Subcutaneous adipose tissue (tissue), 4 donors: ENCODE measurements around the gene GPR156. TPM values are rescaled to one million over a fixed set of nuclear protein-coding genes. Genes with fewer than 3 reads are reported as not detected.

ENCODE experiments used
- total RNA-seq, 4 donors: library from RNA; depleted of rRNA; stranded (reverse); fragments of >200 nt; gene quantifications; one replicate each; pipeline ENCODE4 v1.1.0, GENCODE V29; 2016
- TF ChIP-seq, protein P1 (sequence below): fragments of 450-650 bp; IDR thresholded peaks from one replicate; pipeline ENCODE4 v1.5.1; 2016; ENCODE audit warnings: low read depth, mild to moderate bottlenecking, control low read depth, antibody characterized with exemption, moderate library complexity

GPR156 gene
- total RNA-seq, 4 donors from 2014 or later = 0.44 to 1.4 (median 0.57) TPM; not detected in 1

GRCh38 chr3:120180731-120181412 is 104.2 kb downstream of the GPR156 start:
- TF ChIP-seq, protein P1, sequence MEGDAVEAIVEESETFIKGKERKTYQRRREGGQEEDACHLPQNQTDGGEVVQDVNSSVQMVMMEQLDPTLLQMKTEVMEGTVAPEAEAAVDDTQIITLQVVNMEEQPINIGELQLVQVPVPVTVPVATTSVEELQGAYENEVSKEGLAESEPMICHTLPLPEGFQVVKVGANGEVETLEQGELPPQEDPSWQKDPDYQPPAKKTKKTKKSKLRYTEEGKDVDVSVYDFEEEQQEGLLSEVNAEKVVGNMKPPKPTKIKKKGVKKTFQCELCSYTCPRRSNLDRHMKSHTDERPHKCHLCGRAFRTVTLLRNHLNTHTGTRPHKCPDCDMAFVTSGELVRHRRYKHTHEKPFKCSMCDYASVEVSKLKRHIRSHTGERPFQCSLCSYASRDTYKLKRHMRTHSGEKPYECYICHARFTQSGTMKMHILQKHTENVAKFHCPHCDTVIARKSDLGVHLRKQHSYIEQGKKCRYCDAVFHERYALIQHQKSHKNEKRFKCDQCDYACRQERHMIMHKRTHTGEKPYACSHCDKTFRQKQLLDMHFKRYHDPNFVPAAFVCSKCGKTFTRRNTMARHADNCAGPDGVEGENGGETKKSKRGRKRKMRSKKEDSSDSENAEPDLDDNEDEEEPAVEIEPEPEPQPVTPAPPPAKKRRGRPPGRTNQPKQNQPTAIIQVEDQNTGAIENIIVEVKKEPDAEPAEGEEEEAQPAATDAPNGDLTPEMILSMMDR = no peak

- TF ChIP-seq, protein P1 = no peak
Measured at GRCh38 chr3:120177707-120178306, 107.2 kb downstream of the GPR156 start.

- TF ChIP-seq, protein P1 = no peak
Measured at GRCh38 chr3:120177151-120177550, 107.9 kb downstream of the GPR156 start.

DNA sequence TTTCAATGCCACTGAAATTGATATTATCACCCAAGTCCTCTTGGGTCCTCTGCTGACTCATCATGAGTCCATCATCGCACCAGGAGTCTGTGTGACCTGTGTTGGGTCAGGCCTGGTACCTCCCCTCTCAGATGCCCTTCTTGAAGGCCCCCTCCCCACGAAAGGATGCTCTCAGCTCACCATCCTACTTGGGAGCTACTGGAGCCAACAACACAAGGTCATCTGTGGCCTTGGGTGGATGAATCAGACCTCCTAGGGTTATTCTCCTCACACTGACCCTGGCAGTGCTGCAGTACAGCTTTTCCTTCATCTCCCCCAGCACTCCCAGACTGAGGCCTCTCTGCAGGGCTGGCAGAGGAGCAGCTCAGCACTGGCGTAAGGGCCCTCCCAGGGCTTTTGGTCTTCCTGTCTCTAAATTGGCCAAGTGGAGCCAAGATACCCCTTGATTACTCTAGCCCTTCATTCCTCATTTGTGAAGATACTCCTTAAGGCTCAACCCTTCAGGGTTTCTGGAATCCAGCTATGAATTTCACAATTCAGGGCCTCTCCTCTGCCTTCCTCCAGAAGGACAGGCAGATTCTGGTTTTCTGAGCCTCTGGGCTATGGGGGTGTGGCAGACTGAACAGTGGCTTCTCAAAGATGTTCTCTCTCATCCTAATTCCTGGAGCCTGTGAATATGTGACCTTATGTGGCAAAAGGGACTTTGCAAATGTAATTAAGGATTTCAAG is 110.0 kb downstream of the GPR156 start:
- TF ChIP-seq, protein P1 = no peak

- TF ChIP-seq, protein P1 = no peak
Measured at GRCh38 chr3:120173056-120173675, 111.9 kb downstream of the GPR156 start.

DNA sequence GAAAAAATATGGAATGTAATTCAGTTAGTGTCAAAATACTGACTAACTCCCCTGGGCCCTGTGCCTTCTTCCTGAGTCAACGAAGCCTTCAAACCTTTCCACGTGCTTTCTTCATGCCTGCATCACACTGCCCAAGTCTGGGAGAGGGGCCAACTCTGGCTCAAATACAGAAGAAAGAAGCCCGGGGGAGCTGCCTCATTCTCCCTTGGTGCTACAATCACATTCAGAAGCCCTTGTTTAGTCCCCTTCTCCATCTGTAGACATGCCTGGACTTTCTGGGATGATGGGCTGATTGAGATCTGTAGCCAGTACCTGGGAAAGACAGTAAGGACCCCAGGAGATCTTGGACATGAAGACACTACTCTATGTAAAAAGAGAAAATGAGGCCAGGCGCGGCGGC is 113.0 kb downstream of the GPR156 start:
- TF ChIP-seq, protein P1 = no peak
